Measurements from ENCODE around the gene TMEM256. TPM values are rescaled to one million over a fixed set of nuclear protein-coding genes. Genes with fewer than 3 reads are reported as not detected.

Gene TMEM256
- total and polyA plus RNA-seq, 9 of the 15 experiments (the other 6 are each of a cell fraction or from before 2014, with no cell fraction given): 43.4 to 177 (median 68.5) TPM

DNA sequence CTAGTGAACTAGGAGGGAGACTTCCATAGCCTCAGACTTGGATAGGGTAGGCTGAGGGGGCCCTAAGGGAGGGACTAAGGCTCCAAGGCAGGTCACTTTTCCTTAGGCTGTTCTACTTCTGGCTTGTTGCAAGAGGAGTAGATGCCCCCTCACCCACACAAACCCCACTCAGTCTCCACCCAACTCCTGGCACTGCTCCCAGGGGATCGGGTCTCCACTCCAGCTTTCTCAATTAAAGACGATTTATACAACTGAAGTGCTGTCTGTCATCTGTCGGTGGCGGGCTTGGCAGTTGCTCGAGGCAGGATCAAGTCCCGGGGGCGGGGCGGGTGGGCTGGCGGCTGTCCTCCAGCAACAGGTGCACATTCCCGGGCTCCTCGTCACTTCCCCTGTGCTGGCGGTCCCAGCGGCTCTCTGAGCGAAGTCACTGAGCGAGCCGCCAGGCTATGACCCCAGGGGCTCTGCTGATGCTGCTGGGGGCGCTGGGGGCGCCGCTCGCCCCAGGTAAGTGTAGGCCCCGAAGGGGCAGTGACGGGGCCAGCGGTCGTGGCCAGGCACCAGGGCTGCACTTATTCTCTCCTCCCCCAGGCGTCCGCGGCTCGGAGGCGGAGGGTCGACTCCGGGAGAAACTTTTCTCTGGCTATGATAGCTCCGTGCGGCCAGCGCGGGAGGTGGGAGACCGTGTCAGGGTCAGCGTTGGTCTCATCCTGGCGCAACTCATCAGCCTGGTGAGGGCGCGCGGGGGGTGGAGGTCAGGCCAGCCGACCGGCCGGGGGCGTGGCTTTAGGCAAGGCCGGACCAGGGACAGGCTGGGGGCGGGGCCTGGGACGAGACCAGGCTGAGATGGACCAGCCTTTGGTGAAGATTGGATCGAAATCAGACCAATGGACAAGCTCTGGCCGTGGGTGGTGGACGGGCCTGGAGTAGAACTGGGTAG, 41.1 kb upstream of the TMEM256 start, which contains the start of gene CHRNB1 (continued):
- TF ChIP-seq, protein P1, sequence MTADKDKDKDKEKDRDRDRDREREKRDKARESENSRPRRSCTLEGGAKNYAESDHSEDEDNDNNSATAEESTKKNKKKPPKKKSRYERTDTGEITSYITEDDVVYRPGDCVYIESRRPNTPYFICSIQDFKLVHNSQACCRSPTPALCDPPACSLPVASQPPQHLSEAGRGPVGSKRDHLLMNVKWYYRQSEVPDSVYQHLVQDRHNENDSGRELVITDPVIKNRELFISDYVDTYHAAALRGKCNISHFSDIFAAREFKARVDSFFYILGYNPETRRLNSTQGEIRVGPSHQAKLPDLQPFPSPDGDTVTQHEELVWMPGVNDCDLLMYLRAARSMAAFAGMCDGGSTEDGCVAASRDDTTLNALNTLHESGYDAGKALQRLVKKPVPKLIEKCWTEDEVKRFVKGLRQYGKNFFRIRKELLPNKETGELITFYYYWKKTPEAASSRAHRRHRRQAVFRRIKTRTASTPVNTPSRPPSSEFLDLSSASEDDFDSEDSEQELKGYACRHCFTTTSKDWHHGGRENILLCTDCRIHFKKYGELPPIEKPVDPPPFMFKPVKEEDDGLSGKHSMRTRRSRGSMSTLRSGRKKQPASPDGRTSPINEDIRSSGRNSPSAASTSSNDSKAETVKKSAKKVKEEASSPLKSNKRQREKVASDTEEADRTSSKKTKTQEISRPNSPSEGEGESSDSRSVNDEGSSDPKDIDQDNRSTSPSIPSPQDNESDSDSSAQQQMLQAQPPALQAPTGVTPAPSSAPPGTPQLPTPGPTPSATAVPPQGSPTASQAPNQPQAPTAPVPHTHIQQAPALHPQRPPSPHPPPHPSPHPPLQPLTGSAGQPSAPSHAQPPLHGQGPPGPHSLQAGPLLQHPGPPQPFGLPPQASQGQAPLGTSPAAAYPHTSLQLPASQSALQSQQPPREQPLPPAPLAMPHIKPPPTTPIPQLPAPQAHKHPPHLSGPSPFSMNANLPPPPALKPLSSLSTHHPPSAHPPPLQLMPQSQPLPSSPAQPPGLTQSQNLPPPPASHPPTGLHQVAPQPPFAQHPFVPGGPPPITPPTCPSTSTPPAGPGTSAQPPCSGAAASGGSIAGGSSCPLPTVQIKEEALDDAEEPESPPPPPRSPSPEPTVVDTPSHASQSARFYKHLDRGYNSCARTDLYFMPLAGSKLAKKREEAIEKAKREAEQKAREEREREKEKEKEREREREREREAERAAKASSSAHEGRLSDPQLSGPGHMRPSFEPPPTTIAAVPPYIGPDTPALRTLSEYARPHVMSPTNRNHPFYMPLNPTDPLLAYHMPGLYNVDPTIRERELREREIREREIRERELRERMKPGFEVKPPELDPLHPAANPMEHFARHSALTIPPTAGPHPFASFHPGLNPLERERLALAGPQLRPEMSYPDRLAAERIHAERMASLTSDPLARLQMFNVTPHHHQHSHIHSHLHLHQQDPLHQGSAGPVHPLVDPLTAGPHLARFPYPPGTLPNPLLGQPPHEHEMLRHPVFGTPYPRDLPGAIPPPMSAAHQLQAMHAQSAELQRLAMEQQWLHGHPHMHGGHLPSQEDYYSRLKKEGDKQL (CRISPR knock-in tag; IDR thresholded peaks at IDR 0.05; ENCODE audit: borderline replicate concordance): no peak
- TF ChIP-seq TGIF2 (CRISPR knock-in tag; IDR thresholded peaks at IDR 0.05): no peak
- TF ChIP-seq ZNF174 (CRISPR knock-in tag; IDR thresholded peaks at IDR 0.05): no peak
- no peak for TF ChIP-seq PTBP1 (IDR thresholded peaks at IDR 0.05; ENCODE audit: low read depth, low read length)
- TF ChIP-seq ZNF263 (CRISPR knock-in tag; IDR thresholded peaks at IDR 0.05; ENCODE audit: borderline replicate concordance): no peak
- TF ChIP-seq ILF3 (IDR thresholded peaks at IDR 0.05; ENCODE audit: borderline replicate concordance): no peak
- no peak for TF ChIP-seq ATF7 (IDR thresholded peaks at IDR 0.05)
- TF ChIP-seq CXXC5 (CRISPR knock-in tag; IDR thresholded peaks at IDR 0.05): peak; percentile 28; the same call in 1 of the 2 replicates
- TF ChIP-seq, protein P2, sequence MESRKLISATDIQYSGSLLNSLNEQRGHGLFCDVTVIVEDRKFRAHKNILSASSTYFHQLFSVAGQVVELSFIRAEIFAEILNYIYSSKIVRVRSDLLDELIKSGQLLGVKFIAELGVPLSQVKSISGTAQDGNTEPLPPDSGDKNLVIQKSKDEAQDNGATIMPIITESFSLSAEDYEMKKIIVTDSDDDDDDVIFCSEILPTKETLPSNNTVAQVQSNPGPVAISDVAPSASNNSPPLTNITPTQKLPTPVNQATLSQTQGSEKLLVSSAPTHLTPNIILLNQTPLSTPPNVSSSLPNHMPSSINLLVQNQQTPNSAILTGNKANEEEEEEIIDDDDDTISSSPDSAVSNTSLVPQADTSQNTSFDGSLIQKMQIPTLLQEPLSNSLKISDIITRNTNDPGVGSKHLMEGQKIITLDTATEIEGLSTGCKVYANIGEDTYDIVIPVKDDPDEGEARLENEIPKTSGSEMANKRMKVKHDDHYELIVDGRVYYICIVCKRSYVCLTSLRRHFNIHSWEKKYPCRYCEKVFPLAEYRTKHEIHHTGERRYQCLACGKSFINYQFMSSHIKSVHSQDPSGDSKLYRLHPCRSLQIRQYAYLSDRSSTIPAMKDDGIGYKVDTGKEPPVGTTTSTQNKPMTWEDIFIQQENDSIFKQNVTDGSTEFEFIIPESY (CRISPR knock-in tag; IDR thresholded peaks at IDR 0.05): peak; percentile 84
- no peak for TF ChIP-seq YY1 (IDR thresholded peaks at IDR 0.05; ENCODE audit: borderline replicate concordance in 1 of 3, control insufficient read depth in 1 of 3, extremely low read depth in 1 of 3, insufficient read depth in 3 of 3, insufficient read length in 1 of 3, insufficient replicate concordance in 2 of 3, low read depth in 1 of 3, low read length in 2 of 3)
- no peak for TF ChIP-seq ZNF347 (CRISPR knock-in tag; IDR thresholded peaks at IDR 0.05; ENCODE audit: low read depth)
- no peak for TF ChIP-seq ETV6 (IDR thresholded peaks at IDR 0.05; ENCODE audit: borderline replicate concordance in 1 of 2, low read depth in 2 of 2, low read length in 1 of 2)
- TF ChIP-seq ETV6 (CRISPR knock-in tag; IDR thresholded peaks at IDR 0.05; ENCODE audit: borderline replicate concordance): no peak
- TF ChIP-seq, protein P3, sequence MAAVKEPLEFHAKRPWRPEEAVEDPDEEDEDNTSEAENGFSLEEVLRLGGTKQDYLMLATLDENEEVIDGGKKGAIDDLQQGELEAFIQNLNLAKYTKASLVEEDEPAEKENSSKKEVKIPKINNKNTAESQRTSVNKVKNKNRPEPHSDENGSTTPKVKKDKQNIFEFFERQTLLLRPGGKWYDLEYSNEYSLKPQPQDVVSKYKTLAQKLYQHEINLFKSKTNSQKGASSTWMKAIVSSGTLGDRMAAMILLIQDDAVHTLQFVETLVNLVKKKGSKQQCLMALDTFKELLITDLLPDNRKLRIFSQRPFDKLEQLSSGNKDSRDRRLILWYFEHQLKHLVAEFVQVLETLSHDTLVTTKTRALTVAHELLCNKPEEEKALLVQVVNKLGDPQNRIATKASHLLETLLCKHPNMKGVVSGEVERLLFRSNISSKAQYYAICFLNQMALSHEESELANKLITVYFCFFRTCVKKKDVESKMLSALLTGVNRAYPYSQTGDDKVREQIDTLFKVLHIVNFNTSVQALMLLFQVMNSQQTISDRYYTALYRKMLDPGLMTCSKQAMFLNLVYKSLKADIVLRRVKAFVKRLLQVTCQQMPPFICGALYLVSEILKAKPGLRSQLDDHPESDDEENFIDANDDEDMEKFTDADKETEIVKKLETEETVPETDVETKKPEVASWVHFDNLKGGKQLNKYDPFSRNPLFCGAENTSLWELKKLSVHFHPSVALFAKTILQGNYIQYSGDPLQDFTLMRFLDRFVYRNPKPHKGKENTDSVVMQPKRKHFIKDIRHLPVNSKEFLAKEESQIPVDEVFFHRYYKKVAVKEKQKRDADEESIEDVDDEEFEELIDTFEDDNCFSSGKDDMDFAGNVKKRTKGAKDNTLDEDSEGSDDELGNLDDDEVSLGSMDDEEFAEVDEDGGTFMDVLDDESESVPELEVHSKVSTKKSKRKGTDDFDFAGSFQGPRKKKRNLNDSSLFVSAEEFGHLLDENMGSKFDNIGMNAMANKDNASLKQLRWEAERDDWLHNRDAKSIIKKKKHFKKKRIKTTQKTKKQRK (IDR thresholded peaks at IDR 0.05; ENCODE audit: borderline replicate concordance, low read depth, low read length): no peak
